Measurements from ENCODE around the gene CAPRIN2. TPM values are rescaled to one million over a fixed set of nuclear protein-coding genes. Genes with fewer than 3 reads are reported as not detected.

Gene CAPRIN2
- total and polyA plus RNA-seq, 2 of the 4 experiments (the other 2 are of a cell fraction): 18.9 to 23.8 TPM

DNA sequence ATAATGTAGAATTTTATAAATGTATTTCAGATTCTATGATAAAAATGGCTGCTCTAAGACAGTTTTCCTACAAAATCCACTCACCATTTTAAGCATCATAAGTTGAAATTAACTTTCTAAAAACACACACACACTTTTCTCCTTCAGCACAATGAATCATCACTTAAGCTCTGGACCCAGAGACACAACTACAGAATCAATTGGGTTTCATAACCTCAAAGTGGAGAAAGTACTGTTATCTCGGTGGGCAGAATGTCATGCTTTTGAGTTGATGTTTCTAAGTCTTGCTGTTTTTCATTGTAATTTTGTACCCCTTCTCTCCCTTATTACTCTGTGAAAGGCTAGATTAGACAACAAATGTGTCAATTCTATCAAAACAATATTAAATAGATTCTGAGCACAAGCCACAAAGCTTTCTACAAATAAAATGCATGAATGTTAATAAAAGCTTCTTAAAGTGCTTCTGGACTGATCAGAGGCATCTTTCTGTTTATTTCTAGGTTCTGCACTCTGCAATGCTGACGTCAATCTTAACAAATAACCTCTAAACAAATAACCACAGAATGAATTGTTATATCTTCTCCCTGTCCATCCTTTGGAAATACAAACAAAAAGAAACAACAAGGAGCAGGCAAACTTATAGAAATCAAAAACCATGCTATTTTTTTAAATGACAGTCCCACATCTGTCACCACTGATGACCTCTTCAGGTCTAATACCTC is 67.3 kb downstream of the CAPRIN2 start:
- in situ Hi-C loops (cut with MboI; ENCODE audit: low sequenced_read_pairs) (no loop called here), dilution Hi-C loops (cut with HindIII; ENCODE audit: low sequenced_read_pairs, unreplicated experiment) (no loop called here), intact Hi-C loops (cut with micrococcal nuclease) (no loop called here)
- Histone ChIP-seq H2BK5ac (ENCODE audit: low read depth, low read length, poor library complexity, severe bottlenecking) (peak overlapping the region; percentile 19), H3K4me3 (ENCODE audit: insufficient read depth, low read depth, low read length) (no peak overlapping the region), H3K9me3 (ENCODE audit: control insufficient read depth, insufficient read depth, low read length) (no peaks in the 10 kb centered on the region), H3K9ac (ENCODE audit: low read depth, low read length) (no peak overlapping the region), H2AK5ac (ENCODE audit: low read depth, low read length) (no peak overlapping the region), H2BK120ac (ENCODE audit: low read depth, low read length) (no peak overlapping the region), H4K20me1 (ENCODE audit: insufficient read depth, low read length) (peaks cover 8% of the 10 kb centered on the region; the same call in 1 of the 2 replicates), H2AFZ (replicated peaks; ENCODE audit: low read length, poor library complexity) (no peak overlapping the region), H3K4me1 (ENCODE audit: control insufficient read depth, insufficient read depth, low read length) (peaks cover 6% of the 10 kb centered on the region), H3K4ac (ENCODE audit: low read depth, low read length) (no peak overlapping the region), H3K79me1 (ENCODE audit: low read depth in 1 of 2, low read length in 2 of 2) (peaks cover under 1 to 31% of the 10 kb centered on the region in 2 experiments; a peak in 3 of 4 replicates), H3K36me3 (ENCODE audit: control insufficient read depth, insufficient read depth, low read length) (peaks cover 2% of the 10 kb centered on the region; the same call in 1 of the 2 replicates), H3K14ac (replicated peaks; ENCODE audit: low read depth, low read length) (no peak overlapping the region), H2BK15ac (ENCODE audit: low read depth, low read length) (no peak overlapping the region), H2BK20ac (ENCODE audit: low read depth, low read length) (no peak overlapping the region), H3K56ac (ENCODE audit: extremely low read depth, insufficient read depth, low read length) (no peak overlapping the region), H4K5ac (ENCODE audit: low read depth, low read length) (no peak overlapping the region), H4K91ac (ENCODE audit: insufficient read depth, low read depth, low read length) (no peak overlapping the region), H4K8ac (ENCODE audit: low read depth in 2 of 2, low read length in 2 of 2) (no peak overlapping the region), H3K18ac (ENCODE audit: low read depth, low read length) (no peak overlapping the region; the same call in 1 of the 2 replicates), H2AK9ac (replicated peaks; ENCODE audit: low read depth, low read length, poor library complexity) (no peak overlapping the region), H3K23ac (ENCODE audit: low read depth, low read length) (no peak overlapping the region), H3K27me3 (ENCODE audit: control insufficient read depth, insufficient read depth, low read length) (no peaks in the 10 kb centered on the region), H3K9me1 (ENCODE audit: insufficient read depth, low read length) (peaks cover 2% of the 10 kb centered on the region; the same call in 1 of the 2 replicates), H3K27ac (ENCODE audit: insufficient read depth, low read length) (no peak overlapping the region; the same call in 1 of the 2 replicates), H3K4me2 (ENCODE audit: low read depth, low read length) (peak overlapping the region; percentile 36)
- POLR2A ChIA-PET (ENCODE audit: unreplicated experiment): no interaction called here
- peak; percentile 31 for DNase-seq
- 60% methylated on average over 1 of the region's 2 CpGs; no CpG with 5 or more reads in 1 of the 2 experiments for WGBS, 2 experiments (ENCODE audit: extremely low coverage in 2 of 2, insufficient read length in 1 of 2)
- no TSS peak for BruUV-seq (replicated peaks)
- CTCF ChIA-PET: no interaction called here
- peak; percentile 35; the same call in 1 of the 2 replicates for ATAC-seq (ENCODE audit: low read depth)
- no peak for TF ChIP-seq RCOR1 (IDR thresholded peaks at IDR 0.05; ENCODE audit: insufficient replicate concordance, low read length)
- TF ChIP-seq, protein P1, sequence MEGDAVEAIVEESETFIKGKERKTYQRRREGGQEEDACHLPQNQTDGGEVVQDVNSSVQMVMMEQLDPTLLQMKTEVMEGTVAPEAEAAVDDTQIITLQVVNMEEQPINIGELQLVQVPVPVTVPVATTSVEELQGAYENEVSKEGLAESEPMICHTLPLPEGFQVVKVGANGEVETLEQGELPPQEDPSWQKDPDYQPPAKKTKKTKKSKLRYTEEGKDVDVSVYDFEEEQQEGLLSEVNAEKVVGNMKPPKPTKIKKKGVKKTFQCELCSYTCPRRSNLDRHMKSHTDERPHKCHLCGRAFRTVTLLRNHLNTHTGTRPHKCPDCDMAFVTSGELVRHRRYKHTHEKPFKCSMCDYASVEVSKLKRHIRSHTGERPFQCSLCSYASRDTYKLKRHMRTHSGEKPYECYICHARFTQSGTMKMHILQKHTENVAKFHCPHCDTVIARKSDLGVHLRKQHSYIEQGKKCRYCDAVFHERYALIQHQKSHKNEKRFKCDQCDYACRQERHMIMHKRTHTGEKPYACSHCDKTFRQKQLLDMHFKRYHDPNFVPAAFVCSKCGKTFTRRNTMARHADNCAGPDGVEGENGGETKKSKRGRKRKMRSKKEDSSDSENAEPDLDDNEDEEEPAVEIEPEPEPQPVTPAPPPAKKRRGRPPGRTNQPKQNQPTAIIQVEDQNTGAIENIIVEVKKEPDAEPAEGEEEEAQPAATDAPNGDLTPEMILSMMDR (conservative IDR thresholded peaks at IDR 0.05; ENCODE audit: low read depth, low read length): no peak
- TF ChIP-seq, protein P2, sequence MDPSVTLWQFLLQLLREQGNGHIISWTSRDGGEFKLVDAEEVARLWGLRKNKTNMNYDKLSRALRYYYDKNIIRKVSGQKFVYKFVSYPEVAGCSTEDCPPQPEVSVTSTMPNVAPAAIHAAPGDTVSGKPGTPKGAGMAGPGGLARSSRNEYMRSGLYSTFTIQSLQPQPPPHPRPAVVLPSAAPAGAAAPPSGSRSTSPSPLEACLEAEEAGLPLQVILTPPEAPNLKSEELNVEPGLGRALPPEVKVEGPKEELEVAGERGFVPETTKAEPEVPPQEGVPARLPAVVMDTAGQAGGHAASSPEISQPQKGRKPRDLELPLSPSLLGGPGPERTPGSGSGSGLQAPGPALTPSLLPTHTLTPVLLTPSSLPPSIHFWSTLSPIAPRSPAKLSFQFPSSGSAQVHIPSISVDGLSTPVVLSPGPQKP (IDR thresholded peaks at IDR 0.05; ENCODE audit: borderline replicate concordance, low read depth, low read length): no peak
- no peak for TF ChIP-seq NFE2L2 (IDR thresholded peaks at IDR 0.05; ENCODE audit: low read depth, low read length)
- TF ChIP-seq CHD1 (IDR thresholded peaks at IDR 0.05; ENCODE audit: low read depth, low read length): no peak
- TF ChIP-seq RFX5 (IDR thresholded peaks at IDR 0.05; ENCODE audit: low read depth, low read length): no peak
- no peak for TF ChIP-seq MXI1 (IDR thresholded peaks at IDR 0.05; ENCODE audit: borderline replicate concordance, low read depth, low read length)
- no peak for TF ChIP-seq MAFK (IDR thresholded peaks at IDR 0.05; ENCODE audit: low read depth, low read length)
- TF ChIP-seq, protein P3, sequence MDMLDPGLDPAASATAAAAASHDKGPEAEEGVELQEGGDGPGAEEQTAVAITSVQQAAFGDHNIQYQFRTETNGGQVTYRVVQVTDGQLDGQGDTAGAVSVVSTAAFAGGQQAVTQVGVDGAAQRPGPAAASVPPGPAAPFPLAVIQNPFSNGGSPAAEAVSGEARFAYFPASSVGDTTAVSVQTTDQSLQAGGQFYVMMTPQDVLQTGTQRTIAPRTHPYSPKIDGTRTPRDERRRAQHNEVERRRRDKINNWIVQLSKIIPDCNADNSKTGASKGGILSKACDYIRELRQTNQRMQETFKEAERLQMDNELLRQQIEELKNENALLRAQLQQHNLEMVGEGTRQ (IDR thresholded peaks at IDR 0.05; ENCODE audit: low read depth, low read length): no peak
- TF ChIP-seq BHLHE40 (IDR thresholded peaks at IDR 0.05; ENCODE audit: low read depth, low read length): no peak
- TF ChIP-seq RAD21 (IDR thresholded peaks at IDR 0.05; ENCODE audit: low read length): no peak
- no peak for TF ChIP-seq FOS (IDR thresholded peaks at IDR 0.05; ENCODE audit: low read depth, low read length)
- TF ChIP-seq CEBPB (IDR thresholded peaks at IDR 0.05; ENCODE audit: low read depth, low read length): no peak
- TF ChIP-seq SMC3 (IDR thresholded peaks at IDR 0.05; ENCODE audit: low read depth, low read length): no peak
- TF ChIP-seq POLR2A (IDR thresholded peaks at IDR 0.05; ENCODE audit: low read depth, low read length): no peak

Data from IMR-90 (cell line).